ENCODE measurements around the gene ISM2. TPM values are rescaled to one million over a fixed set of nuclear protein-coding genes. Genes with fewer than 3 reads are reported as not detected.
A peak's percentile ranks its signal among the peaks of the same experiment; 100 is the strongest.

The ISM2 gene
- total and polyA plus RNA-seq, 2 of the 13 experiments (the other 11 are each of a cell fraction or from before 2014, with no cell fraction given): 1.8 to 40.7 TPM

DNA sequence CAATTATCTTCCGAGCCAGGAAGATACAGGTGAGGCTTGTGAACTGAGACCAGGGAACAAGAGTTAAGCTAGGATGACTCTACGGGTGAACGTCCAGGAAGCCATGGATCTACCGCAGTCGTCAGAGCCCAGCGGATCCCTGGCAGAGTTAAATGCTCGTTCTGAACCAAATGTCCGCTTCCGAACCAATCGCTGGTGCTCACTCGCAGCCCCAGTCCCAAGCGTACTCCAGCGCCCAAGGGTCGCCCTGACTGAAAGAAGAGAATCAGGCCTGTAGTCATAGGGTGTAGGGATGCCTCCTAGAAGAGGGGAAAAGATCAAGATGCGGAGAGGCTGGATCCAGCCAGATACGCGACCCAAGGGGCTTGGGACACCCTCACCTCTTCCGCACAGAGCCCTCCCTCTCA lies 41.5 kb downstream of the ISM2 start (continued):
- TF ChIP-seq, protein P1, sequence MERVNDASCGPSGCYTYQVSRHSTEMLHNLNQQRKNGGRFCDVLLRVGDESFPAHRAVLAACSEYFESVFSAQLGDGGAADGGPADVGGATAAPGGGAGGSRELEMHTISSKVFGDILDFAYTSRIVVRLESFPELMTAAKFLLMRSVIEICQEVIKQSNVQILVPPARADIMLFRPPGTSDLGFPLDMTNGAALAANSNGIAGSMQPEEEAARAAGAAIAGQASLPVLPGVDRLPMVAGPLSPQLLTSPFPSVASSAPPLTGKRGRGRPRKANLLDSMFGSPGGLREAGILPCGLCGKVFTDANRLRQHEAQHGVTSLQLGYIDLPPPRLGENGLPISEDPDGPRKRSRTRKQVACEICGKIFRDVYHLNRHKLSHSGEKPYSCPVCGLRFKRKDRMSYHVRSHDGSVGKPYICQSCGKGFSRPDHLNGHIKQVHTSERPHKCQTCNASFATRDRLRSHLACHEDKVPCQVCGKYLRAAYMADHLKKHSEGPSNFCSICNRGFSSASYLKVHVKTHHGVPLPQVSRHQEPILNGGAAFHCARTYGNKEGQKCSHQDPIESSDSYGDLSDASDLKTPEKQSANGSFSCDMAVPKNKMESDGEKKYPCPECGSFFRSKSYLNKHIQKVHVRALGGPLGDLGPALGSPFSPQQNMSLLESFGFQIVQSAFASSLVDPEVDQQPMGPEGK (CRISPR knock-in tag; IDR thresholded peaks at IDR 0.05): no peak
- TF ChIP-seq TAF1 (CRISPR knock-in tag; IDR thresholded peaks at IDR 0.05) (peak; percentile 61), ZNF547 (CRISPR knock-in tag; IDR thresholded peaks at IDR 0.05) (no peak), ELF1 (CRISPR knock-in tag; IDR thresholded peaks at IDR 0.05) (no peak), ZNF251 (CRISPR knock-in tag; IDR thresholded peaks at IDR 0.05) (no peak), RELA (CRISPR knock-in tag; IDR thresholded peaks at IDR 0.05) (no peak), ZNF720 (CRISPR knock-in tag; IDR thresholded peaks at IDR 0.05) (no peak), ZNF501 (CRISPR knock-in tag; IDR thresholded peaks at IDR 0.05) (no peak), ZSCAN25 (CRISPR knock-in tag; IDR thresholded peaks at IDR 0.05) (no peak), ZKSCAN5 (CRISPR knock-in tag; IDR thresholded peaks at IDR 0.05) (no peak), ZNF556 (CRISPR knock-in tag; IDR thresholded peaks at IDR 0.05; ENCODE audit: borderline replicate concordance) (no peak), FOXM1 (CRISPR knock-in tag; IDR thresholded peaks at IDR 0.05) (no peak)
- TF ChIP-seq, protein P2, sequence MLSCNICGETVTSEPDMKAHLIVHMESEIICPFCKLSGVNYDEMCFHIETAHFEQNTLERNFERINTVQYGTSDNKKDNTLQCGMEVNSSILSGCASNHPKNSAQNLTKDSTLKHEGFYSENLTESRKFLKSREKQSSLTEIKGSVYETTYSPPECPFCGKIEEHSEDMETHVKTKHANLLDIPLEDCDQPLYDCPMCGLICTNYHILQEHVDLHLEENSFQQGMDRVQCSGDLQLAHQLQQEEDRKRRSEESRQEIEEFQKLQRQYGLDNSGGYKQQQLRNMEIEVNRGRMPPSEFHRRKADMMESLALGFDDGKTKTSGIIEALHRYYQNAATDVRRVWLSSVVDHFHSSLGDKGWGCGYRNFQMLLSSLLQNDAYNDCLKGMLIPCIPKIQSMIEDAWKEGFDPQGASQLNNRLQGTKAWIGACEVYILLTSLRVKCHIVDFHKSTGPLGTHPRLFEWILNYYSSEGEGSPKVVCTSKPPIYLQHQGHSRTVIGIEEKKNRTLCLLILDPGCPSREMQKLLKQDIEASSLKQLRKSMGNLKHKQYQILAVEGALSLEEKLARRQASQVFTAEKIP (CRISPR knock-in tag; IDR thresholded peaks at IDR 0.05; ENCODE audit: borderline replicate concordance): no peak
- TF ChIP-seq, protein P3, sequence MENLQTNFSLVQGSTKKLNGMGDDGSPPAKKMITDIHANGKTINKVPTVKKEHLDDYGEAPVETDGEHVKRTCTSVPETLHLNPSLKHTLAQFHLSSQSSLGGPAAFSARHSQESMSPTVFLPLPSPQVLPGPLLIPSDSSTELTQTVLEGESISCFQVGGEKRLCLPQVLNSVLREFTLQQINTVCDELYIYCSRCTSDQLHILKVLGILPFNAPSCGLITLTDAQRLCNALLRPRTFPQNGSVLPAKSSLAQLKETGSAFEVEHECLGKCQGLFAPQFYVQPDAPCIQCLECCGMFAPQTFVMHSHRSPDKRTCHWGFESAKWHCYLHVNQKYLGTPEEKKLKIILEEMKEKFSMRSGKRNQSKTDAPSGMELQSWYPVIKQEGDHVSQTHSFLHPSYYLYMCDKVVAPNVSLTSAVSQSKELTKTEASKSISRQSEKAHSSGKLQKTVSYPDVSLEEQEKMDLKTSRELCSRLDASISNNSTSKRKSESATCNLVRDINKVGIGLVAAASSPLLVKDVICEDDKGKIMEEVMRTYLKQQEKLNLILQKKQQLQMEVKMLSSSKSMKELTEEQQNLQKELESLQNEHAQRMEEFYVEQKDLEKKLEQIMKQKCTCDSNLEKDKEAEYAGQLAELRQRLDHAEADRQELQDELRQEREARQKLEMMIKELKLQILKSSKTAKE (CRISPR knock-in tag; IDR thresholded peaks at IDR 0.05; ENCODE audit: borderline replicate concordance): no peak
- TF ChIP-seq, protein P4, sequence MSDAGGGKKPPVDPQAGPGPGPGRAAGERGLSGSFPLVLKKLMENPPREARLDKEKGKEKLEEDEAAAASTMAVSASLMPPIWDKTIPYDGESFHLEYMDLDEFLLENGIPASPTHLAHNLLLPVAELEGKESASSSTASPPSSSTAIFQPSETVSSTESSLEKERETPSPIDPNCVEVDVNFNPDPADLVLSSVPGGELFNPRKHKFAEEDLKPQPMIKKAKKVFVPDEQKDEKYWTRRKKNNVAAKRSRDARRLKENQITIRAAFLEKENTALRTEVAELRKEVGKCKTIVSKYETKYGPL (CRISPR knock-in tag; IDR thresholded peaks at IDR 0.05): no peak
- TF ChIP-seq, protein P5, sequence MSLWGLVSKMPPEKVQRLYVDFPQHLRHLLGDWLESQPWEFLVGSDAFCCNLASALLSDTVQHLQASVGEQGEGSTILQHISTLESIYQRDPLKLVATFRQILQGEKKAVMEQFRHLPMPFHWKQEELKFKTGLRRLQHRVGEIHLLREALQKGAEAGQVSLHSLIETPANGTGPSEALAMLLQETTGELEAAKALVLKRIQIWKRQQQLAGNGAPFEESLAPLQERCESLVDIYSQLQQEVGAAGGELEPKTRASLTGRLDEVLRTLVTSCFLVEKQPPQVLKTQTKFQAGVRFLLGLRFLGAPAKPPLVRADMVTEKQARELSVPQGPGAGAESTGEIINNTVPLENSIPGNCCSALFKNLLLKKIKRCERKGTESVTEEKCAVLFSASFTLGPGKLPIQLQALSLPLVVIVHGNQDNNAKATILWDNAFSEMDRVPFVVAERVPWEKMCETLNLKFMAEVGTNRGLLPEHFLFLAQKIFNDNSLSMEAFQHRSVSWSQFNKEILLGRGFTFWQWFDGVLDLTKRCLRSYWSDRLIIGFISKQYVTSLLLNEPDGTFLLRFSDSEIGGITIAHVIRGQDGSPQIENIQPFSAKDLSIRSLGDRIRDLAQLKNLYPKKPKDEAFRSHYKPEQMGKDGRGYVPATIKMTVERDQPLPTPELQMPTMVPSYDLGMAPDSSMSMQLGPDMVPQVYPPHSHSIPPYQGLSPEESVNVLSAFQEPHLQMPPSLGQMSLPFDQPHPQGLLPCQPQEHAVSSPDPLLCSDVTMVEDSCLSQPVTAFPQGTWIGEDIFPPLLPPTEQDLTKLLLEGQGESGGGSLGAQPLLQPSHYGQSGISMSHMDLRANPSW (CRISPR knock-in tag; IDR thresholded peaks at IDR 0.05; ENCODE audit: borderline replicate concordance): no peak
- TF ChIP-seq, protein P6, sequence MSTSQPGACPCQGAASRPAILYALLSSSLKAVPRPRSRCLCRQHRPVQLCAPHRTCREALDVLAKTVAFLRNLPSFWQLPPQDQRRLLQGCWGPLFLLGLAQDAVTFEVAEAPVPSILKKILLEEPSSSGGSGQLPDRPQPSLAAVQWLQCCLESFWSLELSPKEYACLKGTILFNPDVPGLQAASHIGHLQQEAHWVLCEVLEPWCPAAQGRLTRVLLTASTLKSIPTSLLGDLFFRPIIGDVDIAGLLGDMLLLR (CRISPR knock-in tag; IDR thresholded peaks at IDR 0.05): no peak
- TF ChIP-seq, protein P7, sequence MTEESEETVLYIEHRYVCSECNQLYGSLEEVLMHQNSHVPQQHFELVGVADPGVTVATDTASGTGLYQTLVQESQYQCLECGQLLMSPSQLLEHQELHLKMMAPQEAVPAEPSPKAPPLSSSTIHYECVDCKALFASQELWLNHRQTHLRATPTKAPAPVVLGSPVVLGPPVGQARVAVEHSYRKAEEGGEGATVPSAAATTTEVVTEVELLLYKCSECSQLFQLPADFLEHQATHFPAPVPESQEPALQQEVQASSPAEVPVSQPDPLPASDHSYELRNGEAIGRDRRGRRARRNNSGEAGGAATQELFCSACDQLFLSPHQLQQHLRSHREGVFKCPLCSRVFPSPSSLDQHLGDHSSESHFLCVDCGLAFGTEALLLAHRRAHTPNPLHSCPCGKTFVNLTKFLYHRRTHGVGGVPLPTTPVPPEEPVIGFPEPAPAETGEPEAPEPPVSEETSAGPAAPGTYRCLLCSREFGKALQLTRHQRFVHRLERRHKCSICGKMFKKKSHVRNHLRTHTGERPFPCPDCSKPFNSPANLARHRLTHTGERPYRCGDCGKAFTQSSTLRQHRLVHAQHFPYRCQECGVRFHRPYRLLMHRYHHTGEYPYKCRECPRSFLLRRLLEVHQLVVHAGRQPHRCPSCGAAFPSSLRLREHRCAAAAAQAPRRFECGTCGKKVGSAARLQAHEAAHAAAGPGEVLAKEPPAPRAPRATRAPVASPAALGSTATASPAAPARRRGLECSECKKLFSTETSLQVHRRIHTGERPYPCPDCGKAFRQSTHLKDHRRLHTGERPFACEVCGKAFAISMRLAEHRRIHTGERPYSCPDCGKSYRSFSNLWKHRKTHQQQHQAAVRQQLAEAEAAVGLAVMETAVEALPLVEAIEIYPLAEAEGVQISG (CRISPR knock-in tag; IDR thresholded peaks at IDR 0.05): no peak

Measured in HepG2 (cell line).